SU-DHL-6 (cell line): ENCODE results near the gene EPHA4.

ENCODE experiments used
- EZH2phosphoT487 ChIP-seq: fragments of 200-600 bp; sonication (generic), shearing (Covaris generic); conservative IDR thresholded peaks from 2 replicates; pipeline ENCODE4 v1.6.1; 2018; ENCODE audit warnings: mild to moderate bottlenecking, antibody characterized with exemption, low read length, moderate library complexity, mixed read lengths
- TF ChIP-seq, protein P1 (sequence below): fragments of 200-600 bp; sonication (generic); IDR thresholded peaks from one replicate; pipeline ENCODE4 v1.5.1; 2017; ENCODE audit warnings: antibody characterized with exemption, mild to moderate bottlenecking, low read length, moderate library complexity; ENCODE audit not compliant: insufficient read depth, poor library complexity, severe bottlenecking

DNA sequence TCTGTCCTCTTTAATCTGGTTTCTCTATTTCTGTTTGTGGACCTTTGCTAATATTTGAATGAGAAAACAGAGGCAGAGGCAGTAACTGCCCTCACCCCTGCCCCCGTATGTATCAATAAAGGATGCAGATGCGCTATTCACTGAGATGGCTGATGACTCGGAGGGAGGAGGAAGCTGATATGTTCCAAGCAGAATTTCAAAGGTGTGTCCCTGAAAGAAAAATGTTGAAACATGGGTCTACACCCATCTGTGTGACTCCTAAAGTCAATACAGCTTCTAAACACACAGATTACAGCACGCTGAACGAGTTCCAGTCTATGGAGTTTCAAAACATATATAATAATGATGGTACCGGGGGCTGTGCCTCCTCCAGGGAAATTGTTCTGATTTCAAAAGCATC is 38.8 kb downstream of the EPHA4 start:
- TF ChIP-seq, protein P1, sequence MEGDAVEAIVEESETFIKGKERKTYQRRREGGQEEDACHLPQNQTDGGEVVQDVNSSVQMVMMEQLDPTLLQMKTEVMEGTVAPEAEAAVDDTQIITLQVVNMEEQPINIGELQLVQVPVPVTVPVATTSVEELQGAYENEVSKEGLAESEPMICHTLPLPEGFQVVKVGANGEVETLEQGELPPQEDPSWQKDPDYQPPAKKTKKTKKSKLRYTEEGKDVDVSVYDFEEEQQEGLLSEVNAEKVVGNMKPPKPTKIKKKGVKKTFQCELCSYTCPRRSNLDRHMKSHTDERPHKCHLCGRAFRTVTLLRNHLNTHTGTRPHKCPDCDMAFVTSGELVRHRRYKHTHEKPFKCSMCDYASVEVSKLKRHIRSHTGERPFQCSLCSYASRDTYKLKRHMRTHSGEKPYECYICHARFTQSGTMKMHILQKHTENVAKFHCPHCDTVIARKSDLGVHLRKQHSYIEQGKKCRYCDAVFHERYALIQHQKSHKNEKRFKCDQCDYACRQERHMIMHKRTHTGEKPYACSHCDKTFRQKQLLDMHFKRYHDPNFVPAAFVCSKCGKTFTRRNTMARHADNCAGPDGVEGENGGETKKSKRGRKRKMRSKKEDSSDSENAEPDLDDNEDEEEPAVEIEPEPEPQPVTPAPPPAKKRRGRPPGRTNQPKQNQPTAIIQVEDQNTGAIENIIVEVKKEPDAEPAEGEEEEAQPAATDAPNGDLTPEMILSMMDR, result no peak
- TF ChIP-seq EZH2phosphoT487, result no peak
